BLaER1 treated with 17β-estradiol and CSF1 and Interleukin-3, amounts not matched to agents 10 nM and 100 nM (cell line): Measurements from ENCODE around the gene TNNC2.
"Not testable (repeated sequence)": the region's sequence is repeated elsewhere in the genome, so short reads cannot be mapped to it uniquely, and the experiment has no call there.

Source experiments
- H3K27ac ChIP-seq, 11 experiments: shearing (Covaris generic); formaldehyde crosslinking; 2 replicates each; pipeline ENCODE4 v1.8.1; 2022
- H3K27me3 ChIP-seq, 11 experiments: shearing (Covaris generic); formaldehyde crosslinking; 2 replicates each; pipeline ENCODE4 v1.8.1; 2022
- H3K36me3 ChIP-seq, 11 experiments: shearing (Covaris generic); formaldehyde crosslinking; 2 replicates each; pipeline ENCODE4 v1.8.1; 2022
- H3K4me1 ChIP-seq, 10 experiments: shearing (Covaris generic); formaldehyde crosslinking; 2 replicates each; pipeline ENCODE4 v1.8.1; 2022
- H3K4me2 ChIP-seq, 11 experiments: shearing (Covaris generic); formaldehyde crosslinking; 2 replicates each; pipeline ENCODE4 v1.8.1; 2022
- H3K4me3 ChIP-seq, 10 experiments: shearing (Covaris generic); formaldehyde crosslinking; 2 replicates each; pipeline ENCODE4 v1.8.1; 2022
- H3K9ac ChIP-seq, 11 experiments: shearing (Covaris generic); formaldehyde crosslinking; 2 replicates each; pipeline ENCODE4 v1.8.1; 2022
- H3K9me3 ChIP-seq, 11 experiments: shearing (Covaris generic); formaldehyde crosslinking; replicated peaks in 1 of 11; 2 replicates each; pipeline ENCODE4 v1.8.1; 2022
- H4K20me1 ChIP-seq, 11 experiments: shearing (Covaris generic); formaldehyde crosslinking; 2 replicates each; pipeline ENCODE4 v1.8.1; 2022
- Cebpa-rat ChIP-seq, 11 experiments: shearing (Covaris generic); IDR thresholded peaks; 2 replicates each; pipeline ENCODE4 v1.8.1; 2022

The TNNC2 gene

DNA sequence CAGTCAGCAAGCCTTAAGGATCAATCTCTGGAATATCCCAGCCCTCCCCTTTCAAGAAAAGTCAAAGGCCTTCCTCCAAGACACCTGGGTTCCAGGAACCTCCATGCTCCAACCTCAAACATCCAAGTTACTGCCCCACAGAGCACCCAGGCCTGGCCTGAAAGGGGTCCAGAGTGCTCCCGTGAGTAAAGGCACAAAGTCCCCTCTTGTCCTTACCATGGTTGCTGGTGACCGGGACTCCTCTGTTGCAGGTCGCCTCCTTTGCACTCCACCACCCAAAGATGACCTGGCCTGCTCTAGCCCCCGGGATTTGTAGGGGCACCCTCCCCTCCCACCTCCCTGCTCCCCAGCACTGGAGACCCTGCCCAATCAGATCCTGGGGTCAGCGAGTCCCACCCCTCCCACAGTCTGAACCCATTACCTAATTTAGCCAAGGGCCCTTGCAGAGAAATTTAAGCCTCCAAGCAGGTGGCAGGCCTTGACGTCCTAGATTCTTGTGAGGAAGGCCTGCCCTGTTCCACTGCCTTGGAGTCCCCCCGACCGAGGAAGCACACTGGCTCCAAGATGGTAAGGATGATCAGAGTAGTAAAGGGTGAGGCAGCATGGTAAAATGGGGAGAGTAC is at the start of gene TNNC2:
TSS of gene TNNC2 (minus strand) at position 283 of the 623 bp plus-strand sequence. CDS start at position 219, 64 bp downstream.
- Histone ChIP-seq H3K4me2 (no peak within 1 kb of the TSS), H4K20me1 (peaks cover 0 to 16% (median 0%) of the 10 kb centered on the region in 11 experiments; a peak in 4 of 22 replicates), H3K9me3 (no peaks in the 10 kb centered on the region), H3K27me3 (peaks cover 24 to 43% (median 34%) of the 10 kb centered on the region in 11 experiments), H3K27ac (no peak within 1 kb of the TSS), H3K4me1 (peaks cover 6 to 27% (median 17%) of the 10 kb centered on the region in 10 experiments; a peak in 19 of 20 replicates), H3K36me3 (no peaks in the 10 kb centered on the region), H3K4me3 (no peak within 1 kb of the TSS), H3K9ac (no peak within 1 kb of the TSS)
- no peak for TF ChIP-seq Cebpa-rat (IDR thresholded peaks at IDR 0.05)

DNA sequence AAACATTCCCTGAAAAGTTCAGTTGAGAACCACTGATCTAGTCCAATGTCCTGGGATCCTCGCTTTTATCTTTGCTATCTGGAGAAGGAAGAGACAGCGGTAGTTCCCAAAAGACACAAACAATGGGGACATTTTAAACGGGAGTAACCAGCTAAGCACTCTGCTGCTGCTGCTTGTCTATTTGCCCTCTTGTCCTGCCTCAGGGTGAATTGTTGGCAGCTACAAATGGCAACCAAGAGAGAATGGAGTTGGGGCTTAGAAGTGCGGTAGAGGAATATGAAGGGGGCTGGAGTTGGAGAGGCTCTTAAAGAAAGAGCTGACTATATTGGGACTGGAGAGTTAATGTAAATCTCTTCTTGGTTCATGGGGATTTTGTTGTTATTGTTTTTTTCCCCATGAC is 47.5 kb upstream of the TNNC2 start:
- Histone ChIP-seq H3K27ac (no peak overlapping the region), H3K36me3 (peaks cover 19 to 58% (median 37%) of the 10 kb centered on the region in 11 experiments)
- TF ChIP-seq Cebpa-rat (IDR thresholded peaks at IDR 0.05), result no peak

DNA sequence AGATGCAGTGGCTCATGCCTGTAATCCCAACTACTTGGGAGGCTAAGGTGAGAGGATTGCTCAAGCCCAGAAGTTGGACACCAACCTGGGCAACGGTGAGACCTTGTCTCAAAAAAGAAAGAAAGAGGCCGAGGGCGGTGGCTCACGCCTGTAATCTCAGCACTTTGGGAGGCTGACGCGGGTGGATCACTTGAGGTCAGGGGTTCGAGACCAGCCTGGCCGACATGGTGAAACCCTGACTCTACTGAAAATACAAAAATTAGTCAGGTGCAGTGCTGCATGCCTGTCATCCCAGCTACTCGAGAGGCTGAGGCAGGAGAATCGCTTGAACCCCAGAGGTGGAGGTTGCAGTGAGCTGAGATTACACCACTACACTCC is 47.0 kb upstream of the TNNC2 start:
- peaks cover 19 to 59% (median 37%) of the 10 kb centered on the region in 11 experiments for H3K36me3 ChIP-seq
- H3K27ac ChIP-seq, result not testable (repeated sequence)

More for the DNA sequence above, 47.5 kb upstream of the TNNC2 start:
- H3K4me2 ChIP-seq, result no peak overlapping the region
- H4K20me1 ChIP-seq, result peaks cover 0 to 18% (median 0%) of the 10 kb centered on the region in 11 experiments; a peak in 1 of 22 replicates
- no peak overlapping the region for H3K9ac ChIP-seq
- no peaks in the 10 kb centered on the region for H3K9me3 ChIP-seq
- no peaks in the 10 kb centered on the region for H3K27me3 ChIP-seq
- no peaks in the 10 kb centered on the region for H3K4me1 ChIP-seq
- no peak overlapping the region for H3K4me3 ChIP-seq

GRCh38 chr20:45873409-45874103 is 46.4 kb upstream of the TNNC2 start:
- H3K4me2 ChIP-seq, result no peak overlapping the region
- no peak overlapping the region for H3K27ac ChIP-seq
- no peaks in the 10 kb centered on the region for H3K9me3 ChIP-seq
- H3K4me3 ChIP-seq, result no peak overlapping the region
- H4K20me1 ChIP-seq, result peaks cover 0 to 18% (median 0%) of the 10 kb centered on the region in 11 experiments; a peak in 1 of 22 replicates
- H3K4me1 ChIP-seq, result no peaks in the 10 kb centered on the region
- no peaks in the 10 kb centered on the region for H3K27me3 ChIP-seq
- H3K9ac ChIP-seq, result no peak overlapping the region
- TF ChIP-seq Cebpa-rat (IDR thresholded peaks at IDR 0.05), result no peak
- peaks cover 19 to 56% (median 32%) of the 10 kb centered on the region in 11 experiments for H3K36me3 ChIP-seq

More for the DNA sequence above, 47.0 kb upstream of the TNNC2 start:
- H3K9me3 ChIP-seq, H3K27me3 ChIP-seq, H3K4me2 ChIP-seq, H3K9ac ChIP-seq, H3K4me1 ChIP-seq, H3K4me3 ChIP-seq: not testable (repeated sequence)
- peaks cover 0 to 18% (median 0%) of the 10 kb centered on the region in 11 experiments; a peak in 1 of 22 replicates for H4K20me1 ChIP-seq

- H3K9ac ChIP-seq, result no peak overlapping the region
- TF ChIP-seq Cebpa-rat (IDR thresholded peaks at IDR 0.05), result no peak
- H4K20me1 ChIP-seq, result peaks cover 0 to 11% (median 0%) of the 10 kb centered on the region in 11 experiments; a peak in 1 of 22 replicates
- no peak overlapping the region for H3K27ac ChIP-seq
- H3K27me3 ChIP-seq, result no peaks in the 10 kb centered on the region
- H3K4me2 ChIP-seq, result no peak overlapping the region
- no peak overlapping the region for H3K4me3 ChIP-seq
- no peaks in the 10 kb centered on the region for H3K9me3 ChIP-seq
- H3K36me3 ChIP-seq, result peaks cover 10 to 47% (median 23%) of the 10 kb centered on the region in 11 experiments
- no peaks in the 10 kb centered on the region for H3K4me1 ChIP-seq
Measured at GRCh38 chr20:45872626-45873025, 45.5 kb upstream of the TNNC2 start.

DNA sequence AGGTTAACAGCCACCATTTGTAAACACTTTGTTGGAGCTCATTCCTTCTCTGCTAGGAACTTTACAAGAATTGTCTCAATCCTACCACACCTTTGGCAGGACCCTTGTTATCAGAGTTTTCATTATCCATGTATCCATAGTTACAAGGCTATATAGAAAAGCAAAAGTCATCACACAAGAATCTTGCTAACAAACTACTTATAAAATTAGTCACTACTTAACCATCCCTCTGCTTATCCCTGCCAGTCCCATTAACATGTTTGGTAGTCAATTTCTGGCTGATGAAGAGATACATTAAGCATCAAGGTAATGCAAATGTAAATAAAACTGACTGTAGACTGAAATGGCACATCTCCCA is 40.7 kb upstream of the TNNC2 start:
- Histone ChIP-seq H3K4me2 (no peak overlapping the region), H3K27me3 (no peaks in the 10 kb centered on the region), H4K20me1 (peaks cover 0 to 4% (median 0%) of the 10 kb centered on the region in 11 experiments; a peak in 1 of 22 replicates), H3K4me3 (no peak overlapping the region), H3K4me1 (peaks cover 0 to 9% (median 0%) of the 10 kb centered on the region in 10 experiments; a peak in 2 of 20 replicates), H3K27ac (no peak overlapping the region), H3K9me3 (no peaks in the 10 kb centered on the region), H3K36me3 (peaks cover 0 to 24% (median 4%) of the 10 kb centered on the region in 11 experiments; a peak in 10 of 22 replicates), H3K9ac (no peak overlapping the region)
- TF ChIP-seq Cebpa-rat (IDR thresholded peaks at IDR 0.05), result no peak

GRCh38 chr20:45867136-45867818 is 40.2 kb upstream of the TNNC2 start:
- no peaks in the 10 kb centered on the region for H3K9me3 ChIP-seq
- H3K4me3 ChIP-seq, result no peak overlapping the region
- no peak overlapping the region for H3K4me2 ChIP-seq
- H3K9ac ChIP-seq, result no peak overlapping the region
- H3K27ac ChIP-seq, result no peak overlapping the region
- no peak for TF ChIP-seq Cebpa-rat (IDR thresholded peaks at IDR 0.05)
- H3K27me3 ChIP-seq, result no peaks in the 10 kb centered on the region
- peaks cover 0 to 19% (median 0%) of the 10 kb centered on the region in 11 experiments; a peak in 8 of 22 replicates for H3K36me3 ChIP-seq
- H4K20me1 ChIP-seq, result peaks cover 0 to 4% (median 0%) of the 10 kb centered on the region in 11 experiments; a peak in 1 of 22 replicates
- H3K4me1 ChIP-seq, result peaks cover 0 to 9% (median 0%) of the 10 kb centered on the region in 10 experiments; a peak in 2 of 20 replicates

DNA sequence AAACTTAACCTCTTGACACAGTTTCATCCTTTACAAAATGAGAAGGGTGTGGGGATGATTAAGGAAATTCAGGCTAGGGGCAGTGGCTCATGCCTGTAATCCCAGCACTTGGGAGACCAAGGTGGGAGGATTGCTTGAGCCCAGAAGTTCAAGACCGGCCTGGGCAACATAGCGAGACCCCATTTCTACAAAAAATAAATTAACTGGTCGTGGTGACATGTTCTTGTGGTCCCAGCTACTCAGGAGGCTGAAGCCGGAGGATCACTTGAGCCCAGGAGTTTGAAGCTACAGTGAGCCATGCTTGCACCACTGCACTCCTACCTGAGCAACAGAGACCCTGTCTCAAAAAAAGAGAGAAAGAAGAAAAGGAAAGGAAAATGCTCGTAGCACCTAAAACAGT is 39.3 kb upstream of the TNNC2 start:
- no peaks in the 10 kb centered on the region for H3K27me3 ChIP-seq
- H3K4me2 ChIP-seq, result no peak overlapping the region
- no peak overlapping the region for H3K4me3 ChIP-seq
- peaks cover 0 to 16% (median 0%) of the 10 kb centered on the region in 11 experiments; a peak in 7 of 22 replicates for H3K36me3 ChIP-seq
- H3K4me1 ChIP-seq, result peaks cover 0 to 9% (median 0%) of the 10 kb centered on the region in 10 experiments; a peak in 3 of 20 replicates
- H3K27ac ChIP-seq, result no peak overlapping the region
- H3K9ac ChIP-seq, result no peak overlapping the region
- peaks cover 0 to 4% (median 0%) of the 10 kb centered on the region in 11 experiments; a peak in 1 of 22 replicates for H4K20me1 ChIP-seq
- no peaks in the 10 kb centered on the region for H3K9me3 ChIP-seq
- TF ChIP-seq Cebpa-rat (IDR thresholded peaks at IDR 0.05), result no peak
